Progenitor cell of endocrine pancreas (in vitro differentiated cells): ENCODE data around the gene FIBCD1. TPM values are rescaled to one million over a fixed set of nuclear protein-coding genes. Genes with fewer than 3 reads are reported as not detected.

Source experiments
- DNase-seq: peaks from one replicate; pipeline ENCODE4 v3.0.0; 2021; ENCODE audit warnings: low spot score; ENCODE audit not compliant: unreplicated experiment
- H3K27ac Mint-ChIP-seq: 2 replicates; pipeline ENCODE4 v1.8.0; 2021; ENCODE audit warnings: mild to moderate bottlenecking, moderate library complexity, mixed read lengths
- H3K27me3 Mint-ChIP-seq: 2 replicates; pipeline ENCODE4 v1.8.0; 2021; ENCODE audit warnings: mixed read lengths
- H3K36me3 Mint-ChIP-seq: 2 replicates; pipeline ENCODE4 v1.8.0; 2022; ENCODE audit warnings: mixed read lengths; ENCODE audit not compliant: insufficient read depth
- H3K4me1 Mint-ChIP-seq: 2 replicates; pipeline ENCODE4 v1.8.0; 2021; ENCODE audit warnings: low read depth, mixed read lengths
- H3K4me3 Mint-ChIP-seq: 2 replicates; pipeline ENCODE4 v1.8.0; 2021; ENCODE audit warnings: low read depth, mild to moderate bottlenecking, moderate library complexity, mixed read lengths
- H3K9me3 Mint-ChIP-seq: 2 replicates; pipeline ENCODE4 v1.8.0; 2021; ENCODE audit warnings: low read depth, mixed read lengths
- CTCF ChIP-seq: fragments of 200-600 bp; sonication (generic); IDR thresholded peaks from one replicate; pipeline ENCODE4 v1.5.0; 2021; ENCODE audit warnings: antibody characterized with exemption, mild to moderate bottlenecking; ENCODE audit not compliant: unreplicated experiment
- total RNA-seq: library from RNA; stranded (reverse); gene quantifications from 2 replicates; pipeline ENCODE4 v1.2.1, GENCODE V29; 2021

The FIBCD1 gene
- total RNA-seq, 1 donor from 2014 or later = not detected

- DNase-seq = no peak
- Mint-ChIP-seq H3K27me3 (no peaks in the 10 kb centered on the region), H3K9me3 (no peaks in the 10 kb centered on the region), H3K4me3 (no peak overlapping the region), H3K27ac (peak overlapping the region; percentile 46), H3K36me3 (peaks cover 27% of the 10 kb centered on the region), H3K4me1 (peaks cover 3% of the 10 kb centered on the region)
- TF ChIP-seq CTCF = no peak
These were observed 65.1 kb downstream of the FIBCD1 start for GRCh38 chr9:130873966-130874365.

- Mint-ChIP-seq H3K36me3 (peaks cover 25% of the 10 kb centered on the region), H3K9me3 (no peaks in the 10 kb centered on the region), H3K4me1 (peaks cover 3% of the 10 kb centered on the region), H3K4me3 (no peak overlapping the region), H3K27ac (no peak overlapping the region), H3K27me3 (no peaks in the 10 kb centered on the region)
- TF ChIP-seq CTCF = no peak
- no peak for DNase-seq
These were observed 66.0 kb downstream of the FIBCD1 start for GRCh38 chr9:130872912-130873503.

- H3K36me3 Mint-ChIP-seq = peaks cover 25% of the 10 kb centered on the region
These were observed 66.5 kb downstream of the FIBCD1 start for GRCh38 chr9:130872508-130872907.

GRCh38 chr9:130872093-130872492 lies 67.0 kb downstream of the FIBCD1 start:
- Mint-ChIP-seq H3K36me3 (peaks cover 24% of the 10 kb centered on the region), H3K4me3 (no peak overlapping the region), H3K27me3 (no peaks in the 10 kb centered on the region), H3K27ac (no peak overlapping the region), H3K9me3 (no peaks in the 10 kb centered on the region), H3K4me1 (peaks cover 3% of the 10 kb centered on the region)
- no peak for DNase-seq
- no peak for TF ChIP-seq CTCF

More at GRCh38 chr9:130872508-130872907, 66.5 kb downstream of the FIBCD1 start:
- DNase-seq = no peak
- no peaks in the 10 kb centered on the region for H3K9me3 Mint-ChIP-seq
- TF ChIP-seq CTCF = no peak
- H3K27me3 Mint-ChIP-seq = no peaks in the 10 kb centered on the region
- H3K4me3 Mint-ChIP-seq = no peak overlapping the region
- H3K27ac Mint-ChIP-seq = no peak overlapping the region
- H3K4me1 Mint-ChIP-seq = peaks cover 3% of the 10 kb centered on the region

- no peaks in the 10 kb centered on the region for H3K27me3 Mint-ChIP-seq
- H3K9me3 Mint-ChIP-seq = no peaks in the 10 kb centered on the region
- H3K27ac Mint-ChIP-seq = no peak overlapping the region
- no peak overlapping the region for H3K4me3 Mint-ChIP-seq
- no peak for TF ChIP-seq CTCF
- peaks cover 3% of the 10 kb centered on the region for H3K4me1 Mint-ChIP-seq
- H3K36me3 Mint-ChIP-seq = peaks cover 25% of the 10 kb centered on the region
- DNase-seq = no peak
These were observed 67.5 kb downstream of the FIBCD1 start for GRCh38 chr9:130871395-130872062.
